LNCAP (cell line): ENCODE results near the gene QKI.

ENCODE experiments used
- CTCF ChIP-seq: fragments of 450-650 bp; IDR thresholded peaks from 2 replicates; pipeline ENCODE4 v1.5.1; 2017; ENCODE audit warnings: mild to moderate bottlenecking

QKI gene

GRCh38 chr6:163571730-163572129 lies 157.2 kb downstream of the QKI start:
- TF ChIP-seq CTCF: no peak

DNA sequence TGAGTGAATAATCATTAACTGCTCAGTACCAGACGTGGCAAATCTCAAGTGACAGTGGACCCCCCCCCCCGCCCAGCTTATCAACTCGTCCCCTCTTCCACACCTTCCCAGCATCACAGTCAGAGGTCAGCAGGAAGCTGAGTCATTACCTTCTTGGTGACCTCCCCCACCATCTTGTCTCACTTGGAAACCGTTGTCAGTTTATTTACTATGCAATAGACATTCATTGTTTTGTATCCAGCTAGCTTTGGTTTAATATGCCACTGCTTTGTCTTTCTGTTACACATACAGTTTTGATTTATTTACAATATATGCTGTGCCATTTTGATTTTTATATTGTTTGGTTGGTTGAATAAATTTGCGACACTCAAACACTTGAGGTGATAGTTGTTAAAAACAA lies 158.1 kb downstream of the QKI start:
- no peak for TF ChIP-seq CTCF

GRCh38 chr6:163573503-163574179 lies 159.1 kb downstream of the QKI start:
- TF ChIP-seq CTCF: no peak

- TF ChIP-seq CTCF: no peak
Observed at GRCh38 chr6:163576114-163576513, 161.6 kb downstream of the QKI start.

DNA sequence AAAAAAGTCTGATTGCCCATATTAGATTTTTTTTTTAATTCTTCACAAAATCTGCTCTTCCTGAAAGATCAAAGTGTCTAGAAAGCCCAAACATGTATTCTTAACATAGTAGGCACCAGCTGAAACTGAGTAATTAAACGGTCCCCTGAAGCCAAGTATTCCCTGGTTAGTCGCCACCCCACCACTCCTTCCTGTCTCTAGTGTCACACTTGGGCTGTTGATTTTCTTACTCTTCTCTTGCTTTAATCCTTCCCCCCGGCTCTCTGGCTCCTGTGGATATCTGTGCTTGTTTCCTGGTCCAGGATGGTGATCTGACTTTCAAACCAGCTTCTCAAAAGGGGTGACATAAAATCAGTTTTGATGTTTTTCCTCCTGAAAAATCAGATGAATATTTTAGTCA lies 162.9 kb downstream of the QKI start:
- no peak for TF ChIP-seq CTCF

DNA sequence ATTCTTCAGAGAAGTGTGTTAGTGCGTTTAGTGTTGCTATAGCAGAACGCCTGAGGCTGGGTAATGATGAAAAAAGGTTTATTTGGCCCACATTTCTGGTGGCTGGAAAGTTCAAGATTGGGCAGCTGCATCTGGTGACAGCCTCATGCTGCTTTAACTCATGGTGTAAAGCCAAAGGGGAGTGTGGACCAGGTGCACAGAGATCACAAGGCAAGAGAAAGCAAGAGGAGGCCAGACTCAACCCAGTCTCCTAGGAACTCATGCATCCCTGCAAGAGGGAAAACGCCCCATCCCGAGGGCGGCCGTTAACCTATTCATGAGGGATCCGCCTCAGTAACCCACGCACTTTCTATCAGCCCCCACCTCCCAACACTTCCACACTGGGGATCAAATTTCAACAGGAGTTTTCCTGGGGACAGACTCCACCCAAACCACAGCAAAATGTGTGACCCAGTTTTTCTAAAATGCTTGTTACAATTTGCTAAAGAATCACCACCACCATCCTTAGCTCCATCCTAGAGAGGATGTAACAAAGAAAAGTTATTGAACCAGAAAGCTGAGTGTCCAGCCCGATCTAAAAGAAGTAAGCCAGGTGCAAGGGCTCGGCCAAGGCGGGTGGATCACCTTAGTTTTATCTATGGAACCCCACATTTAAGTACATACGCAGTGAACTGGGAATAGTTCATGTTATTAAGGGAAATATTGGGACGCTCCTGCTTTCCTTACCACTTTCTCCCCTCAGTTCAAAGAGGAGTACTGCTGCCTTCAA lies 164.8 kb downstream of the QKI start:
- no peak for TF ChIP-seq CTCF

- TF ChIP-seq CTCF: peak; percentile 73
Observed at GRCh38 chr6:163579880-163580295, 165.4 kb downstream of the QKI start.
